Spleen (tissue), 11 donors: ENCODE results near the gene DLG5. TPM values are rescaled to one million over a fixed set of nuclear protein-coding genes. Genes with fewer than 3 reads are reported as not detected.

ENCODE experiments used
- DNase-seq: peaks from one replicate; pipeline ENCODE4 v3.0.0-alpha.2; 2020
- H3K27ac ChIP-seq, 8 donors: fragments of 200-600 bp; sonication (generic) in 7 of 8; 1 replicate in 4 of 8; 2 replicates in 4 of 8; pipeline versions ENCODE4 v1.5.0 to v1.8.0; 2016 to 2021; ENCODE audit warnings: inconsistent platforms in 4 of 8, mild to moderate bottlenecking in 4 of 8, moderate library complexity in 1 of 8
- H3K27me3 ChIP-seq, 7 donors: fragments of 200-600 bp; sonication (generic) in 6 of 7; replicated peaks in 1 of 7; 1 replicate in 4 of 7; 2 replicates in 3 of 7; pipeline versions ENCODE4 v1.5.0 to v1.8.0; 2016 to 2021; ENCODE audit warnings: inconsistent platforms in 3 of 7, mild to moderate bottlenecking in 1 of 7
- H3K36me3 ChIP-seq, 6 donors: fragments of 200-600 bp; sonication (generic) in 5 of 6; 1 replicate in 4 of 6; 2 replicates in 2 of 6; pipeline versions ENCODE4 v1.5.0 to v1.8.0; 2016 to 2021; ENCODE audit warnings: inconsistent platforms in 2 of 6
- H3K4me1 ChIP-seq, 6 donors: fragments of 200-600 bp; sonication (generic) in 5 of 6; 1 replicate in 3 of 6; 2 replicates in 3 of 6; pipeline versions ENCODE4 v1.5.0 to v1.8.0; 2016 to 2021; ENCODE audit warnings: inconsistent platforms in 3 of 6
- H3K4me3 ChIP-seq, 8 donors: fragments of 200-600 bp; sonication (generic) in 7 of 8; 1 replicate in 4 of 8; 2 replicates in 4 of 8; pipeline versions ENCODE4 v1.5.0 to v1.8.0; 2016 to 2021; ENCODE audit warnings: inconsistent platforms in 4 of 8, mild to moderate bottlenecking in 4 of 8, moderate library complexity in 2 of 8
- H3K9me3 ChIP-seq, 8 donors: fragments of 200-600 bp; sonication (generic) in 7 of 8; 1 replicate in 4 of 8; 2 replicates in 4 of 8; pipeline versions ENCODE4 v1.5.0 to v1.8.0; 2016 to 2021; ENCODE audit warnings: inconsistent platforms in 4 of 8
- CTCF ChIP-seq, 11 experiments: fragments of 200-600 bp in 7 of 11; fragments of 450-650 bp in 4 of 11; sonication (generic) in 4 of 11; IDR thresholded peaks in 8 of 11; conservative IDR thresholded peaks in 3 of 11; 1 replicate in 7 of 11; 2 replicates in 4 of 11; pipeline versions ENCODE4 v1.4.0 to v1.8.0; 2016 to 2021; ENCODE audit warnings: antibody characterized with exemption in 11 of 11, inconsistent platforms in 4 of 11, mild to moderate bottlenecking in 1 of 11
- POLR2A ChIP-seq, 3 donors: fragments of 450-650 bp; IDR thresholded peaks; one replicate each; pipeline ENCODE4 v1.5.1; 2017; ENCODE audit warnings: antibody characterized with exemption in 3 of 3, mild to moderate bottlenecking in 1 of 3
- POLR2AphosphoS5 ChIP-seq, 3 donors: sonication (generic); formaldehyde crosslinking; IDR thresholded peaks; one replicate each; pipeline ENCODE4 v1.5.1; 2017; ENCODE audit warnings: antibody characterized with exemption in 3 of 3
- WGBS, 5 donors: extraction: QIAGEN DNeasy Blood & Tissue Kit in 3 of 5; methylation state at CpG; one replicate each; pipeline versions ENCODE4 v1.1.5 to v1.1.7; 2013 to 2018; 5-methylcytosine and 5-hydroxymethylcytosine counted together
- intact Hi-C: fragments of 100-400 bp; cut with DNase I; formaldehyde crosslinking; loops from one replicate; pipeline ENCODE4 v1.15.0; 2023; ENCODE audit warnings: low total_unique reads
- polyA plus RNA-seq, 3 donors: library from polyadenylated mRNA; stranded (reverse); fragments of 200-250 nt; gene quantifications; one replicate each; pipeline ENCODE4 v1.2.1, GENCODE V29; 2013
- total RNA-seq, 7 donors: library from RNA; depleted of rRNA in 3 of 7; stranded (reverse); fragments of >200 nt in 3 of 7; fragmentation: NEBNext Ultra II Directional in 4 of 7; extraction: Animal tissue kit (Norgen Biotek cat#: 25700) in 4 of 7; gene quantifications; one replicate each; pipeline versions ENCODE4 v1.1.0 to v1.2.1, GENCODE V29; 2016 to 2021
- donor health status: healthy with polysubstance abuse.
- donor health status: DM: no; HTN: no; CAD: no; lungs with moderate emphysema.
- donor health status: DM: no; HTN: no; CAD: no.
- donor health status: Bipolar disorder and iron deficiency.
- donor health status: healthy.
- donor health status: DM: no; HTN: no; CAD: no.
- donor health status: DM: yes; HTN: yes; CAD: no.

DLG5 gene
- total and polyA plus RNA-seq, 10 donors: 2.0 to 14.4 (median 8.8) TPM

GRCh38 chr10:77828377-77828776 is 98.2 kb downstream of the DLG5 start:
- Histone ChIP-seq H3K27me3 (no peaks in the 10 kb centered on the region), H3K9me3 (no peaks in the 10 kb centered on the region), H3K4me3 (no peak overlapping the region), H3K36me3 (peaks cover 0 to 60% (median 7%) of the 10 kb centered on the region in 6 donors), H3K4me1 (no peaks in the 10 kb centered on the region), H3K27ac (no peak overlapping the region)
- 78 to 97% (median 92%) methylated on average over 6 of the region's 6 CpGs for WGBS, 5 donors
- TF ChIP-seq CTCF (IDR thresholded peaks at IDR 0.05 in 8 of 11, conservative IDR thresholded peaks at IDR 0.05 in 3 of 11) (no peak), POLR2A (IDR thresholded peaks at IDR 0.05) (no peak), POLR2AphosphoS5 (IDR thresholded peaks at IDR 0.05) (no peak)
- DNase-seq: peak; percentile 35
- intact Hi-C loops: no loop called here

- no peaks in the 10 kb centered on the region for H3K4me1 ChIP-seq
- no peak overlapping the region for H3K4me3 ChIP-seq
- intact Hi-C loops: no loop called here
- DNase-seq: peak; percentile 41
- H3K9me3 ChIP-seq: no peaks in the 10 kb centered on the region
- H3K27me3 ChIP-seq: no peaks in the 10 kb centered on the region
- no peak overlapping the region for H3K27ac ChIP-seq
- H3K36me3 ChIP-seq: peaks cover 0 to 50% (median 4%) of the 10 kb centered on the region in 6 donors
- 82 to 87% (median 84%) methylated on average over 9 of the region's 9 CpGs for WGBS, 5 donors
- TF ChIP-seq POLR2AphosphoS5 (IDR thresholded peaks at IDR 0.05) (no peak), CTCF (IDR thresholded peaks at IDR 0.05 in 8 of 11, conservative IDR thresholded peaks at IDR 0.05 in 3 of 11) (no peak), POLR2A (IDR thresholded peaks at IDR 0.05) (no peak)
These were observed 99.2 kb downstream of the DLG5 start for GRCh38 chr10:77827366-77827765.

- H3K27me3 ChIP-seq: no peaks in the 10 kb centered on the region
- H3K36me3 ChIP-seq: peaks cover 0 to 56% (median 10%) of the 10 kb centered on the region in 6 donors
- TF ChIP-seq CTCF (IDR thresholded peaks at IDR 0.05 in 8 of 11, conservative IDR thresholded peaks at IDR 0.05 in 3 of 11) (no peak), POLR2AphosphoS5 (IDR thresholded peaks at IDR 0.05) (no peak), POLR2A (IDR thresholded peaks at IDR 0.05) (no peak)
- WGBS, 5 donors: 85 to 92% (median 88%) methylated on average over 5 of the region's 5 CpGs
- H3K4me3 ChIP-seq: no peak overlapping the region
- peak; percentile 30 for DNase-seq
- no peaks in the 10 kb centered on the region for H3K4me1 ChIP-seq
- no peaks in the 10 kb centered on the region for H3K9me3 ChIP-seq
- no peak overlapping the region for H3K27ac ChIP-seq
- intact Hi-C loops: no loop called here
These were observed 100.6 kb downstream of the DLG5 start for GRCh38 chr10:77825965-77826364.

- intact Hi-C loops: no loop called here
- Histone ChIP-seq H3K4me3 (no peak overlapping the region), H3K4me1 (no peaks in the 10 kb centered on the region), H3K27ac (no peak overlapping the region), H3K9me3 (no peaks in the 10 kb centered on the region), H3K36me3 (peaks cover 0 to 57% (median 11%) of the 10 kb centered on the region in 6 donors), H3K27me3 (no peaks in the 10 kb centered on the region)
- 84 to 97% (median 96%) methylated on average over 7 of the region's 7 CpGs for WGBS, 5 donors
- peak; percentile 49 for DNase-seq
- no peak for TF ChIP-seq POLR2AphosphoS5 (IDR thresholded peaks at IDR 0.05)
- TF ChIP-seq POLR2A (IDR thresholded peaks at IDR 0.05): no peak
- no peak for TF ChIP-seq CTCF (IDR thresholded peaks at IDR 0.05 in 8 of 11, conservative IDR thresholded peaks at IDR 0.05 in 3 of 11)
These were observed 101.6 kb downstream of the DLG5 start for GRCh38 chr10:77824908-77825307.
